ENCODE results near the gene MCU.

DNA sequence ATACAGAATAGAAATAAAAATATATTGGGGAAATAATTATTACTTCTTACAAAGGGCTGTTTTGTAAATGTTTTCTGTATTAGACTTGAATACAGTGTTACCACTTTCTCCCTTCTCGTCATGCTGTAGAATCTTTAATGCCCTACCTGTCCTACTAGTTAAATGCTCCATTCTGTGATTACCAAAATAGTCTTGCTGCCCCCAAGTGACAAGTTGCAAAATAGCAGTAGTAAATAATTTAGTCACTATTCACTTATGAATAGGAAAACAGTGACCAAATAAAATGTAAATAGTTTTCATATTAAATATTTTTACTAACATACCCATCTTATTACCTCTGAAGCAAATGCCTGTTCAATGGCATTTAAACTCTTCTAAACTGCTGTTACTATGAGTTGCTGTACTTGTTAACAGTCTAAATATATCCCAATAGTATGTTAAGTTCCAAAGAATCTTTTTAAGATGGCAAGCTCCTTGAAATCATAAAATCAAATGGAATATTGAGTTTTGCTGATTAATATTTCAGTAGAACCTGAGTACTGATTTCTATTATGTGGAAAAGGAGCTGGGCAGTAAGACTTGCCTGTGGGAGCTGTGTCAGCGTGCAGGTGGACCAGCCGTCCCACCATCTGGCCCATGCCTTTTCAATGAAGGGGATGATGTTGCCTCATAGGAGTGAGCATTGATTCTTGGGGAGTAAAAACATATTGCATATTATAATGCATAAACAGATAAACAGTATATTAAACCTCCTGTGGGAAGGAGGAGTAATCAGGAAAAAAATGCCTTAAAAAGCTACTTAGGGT, 183.5 kb downstream of the MCU start:
- TF ChIP-seq CTCF (conservative IDR thresholded peaks at IDR 0.05; ENCODE audit: low read depth, low read length) (peak; percentile 71), EZH2 (IDR thresholded peaks at IDR 0.05; ENCODE audit: borderline replicate concordance, low read depth, low read length, poor library complexity, severe bottlenecking) (no peak)

Data from A673 (cell line).